Large intestine (tissue), 12 donors: Measurements from ENCODE around the gene ST3GAL2. TPM values are rescaled to one million over a fixed set of nuclear protein-coding genes. Genes with fewer than 3 reads are reported as not detected.

Experiments
- DNase-seq, 2 donors: peaks; one replicate each; pipeline versions ENCODE4 v3.0.0 to v3.0.0-alpha.2; 2013
- H3K27ac ChIP-seq: one replicate; pipeline ENCODE4 v1.5.1; 2013; ENCODE audit warnings: low read length
- H3K27me3 ChIP-seq: 2 replicates; pipeline ENCODE4 v1.6.1; 2013; ENCODE audit warnings: low read length; ENCODE audit not compliant: control insufficient read depth, insufficient read depth
- H3K36me3 ChIP-seq: 2 replicates; pipeline ENCODE4 v1.6.1; 2013; ENCODE audit warnings: low read length; ENCODE audit not compliant: control insufficient read depth, insufficient read depth
- H3K4me1 ChIP-seq: one replicate; pipeline ENCODE4 v1.6.1; 2013; ENCODE audit warnings: low read length; ENCODE audit not compliant: control insufficient read depth, insufficient read depth
- H3K4me3 ChIP-seq: one replicate; pipeline ENCODE4 v1.5.1; 2013; ENCODE audit warnings: low read length
- H3K9me3 ChIP-seq: one replicate; pipeline ENCODE4 v1.6.1; 2013; ENCODE audit warnings: mild to moderate bottlenecking, low read depth, low read length, moderate library complexity; ENCODE audit not compliant: control insufficient read depth
- WGBS: methylation state at CpG from one replicate; pipeline ENCODE4 v1.1.5; 2013; ENCODE audit warnings: low lambda C conversion rate; ENCODE audit not compliant: insufficient coverage; 5-methylcytosine and 5-hydroxymethylcytosine counted together
- long read RNA-seq, 11 donors: transcript quantifications; one replicate each; lab custom pipeline, GENCODE V29; 2026
- polyA plus RNA-seq: library from polyadenylated mRNA; unstranded; fragments of 120-200 nt; gene quantifications from one replicate; pipeline ENCODE4 v1.2.1, GENCODE V29; 2013

Gene ST3GAL2
- 19.7 TPM for polyA plus RNA-seq
- long read RNA-seq, donor 1, full-length matches to known transcripts = 4 of 4 reads
- long read RNA-seq, donor 1, partial matches to known transcripts = 0 of 4 reads
- long read RNA-seq, donor 1, other reads (novel, unspliced or antisense) = 0 of 4 reads
- long read RNA-seq, donor 2, full-length matches to known transcripts = 11 of 26 reads
- long read RNA-seq, donor 2, partial matches to known transcripts = 7 of 26 reads
- long read RNA-seq, donor 2, other reads (novel, unspliced or antisense) = 8 of 26 reads
- long read RNA-seq, donor 3 = 0 reads
- long read RNA-seq, donor 4, full-length matches to known transcripts = 1 of 6 reads
- long read RNA-seq, donor 4, partial matches to known transcripts = 5 of 6 reads
- long read RNA-seq, donor 4, other reads (novel, unspliced or antisense) = 0 of 6 reads
- long read RNA-seq, donor 5, full-length matches to known transcripts = 1 of 1 reads
- long read RNA-seq, donor 5, partial matches to known transcripts = 0 of 1 reads
- long read RNA-seq, donor 5, other reads (novel, unspliced or antisense) = 0 of 1 reads
- long read RNA-seq, donor 6, full-length matches to known transcripts = 12 of 17 reads
- long read RNA-seq, donor 6, partial matches to known transcripts = 5 of 17 reads
- long read RNA-seq, donor 6, other reads (novel, unspliced or antisense) = 0 of 17 reads
- long read RNA-seq, donor 7, full-length matches to known transcripts = 5 of 5 reads
- long read RNA-seq, donor 7, partial matches to known transcripts = 0 of 5 reads
- long read RNA-seq, donor 7, other reads (novel, unspliced or antisense) = 0 of 5 reads
- long read RNA-seq, donor 8, full-length matches to known transcripts = 2 of 132 reads
- long read RNA-seq, donor 8, partial matches to known transcripts = 124 of 132 reads
- long read RNA-seq, donor 8, other reads (novel, unspliced or antisense) = 6 of 132 reads
- long read RNA-seq, donor 9, full-length matches to known transcripts = 3 of 18 reads
- long read RNA-seq, donor 9, partial matches to known transcripts = 15 of 18 reads
- long read RNA-seq, donor 9, other reads (novel, unspliced or antisense) = 0 of 18 reads
- long read RNA-seq, donor 10, full-length matches to known transcripts = 9 of 30 reads
- long read RNA-seq, donor 10, partial matches to known transcripts = 21 of 30 reads
- long read RNA-seq, donor 10, other reads (novel, unspliced or antisense) = 0 of 30 reads
- long read RNA-seq, donor 11, full-length matches to known transcripts = 4 of 25 reads
- long read RNA-seq, donor 11, partial matches to known transcripts = 14 of 25 reads
- long read RNA-seq, donor 11, other reads (novel, unspliced or antisense) = 7 of 25 reads

GRCh38 chr16:70438969-70439862 lies at the start of gene ST3GAL2:
Gene ST3GAL2, minus strand, starts transcription at chr16:70439100. Its CDS starts 40,570 bp downstream, at chr16:70398530.
- no CpG with 5 or more reads among the region's 86 CpGs for WGBS
- DNase-seq = peak; percentile 95

GRCh38 chr16:70484867-70485266 lies 46.0 kb upstream of the ST3GAL2 start:
- H3K27ac ChIP-seq = no peak overlapping the region
- H3K4me3 ChIP-seq = no peak overlapping the region
- H3K36me3 ChIP-seq = peaks cover 76% of the 10 kb centered on the region
- no peaks in the 10 kb centered on the region for H3K27me3 ChIP-seq
- no peaks in the 10 kb centered on the region for H3K4me1 ChIP-seq
- WGBS = no CpG with 5 or more reads among the region's 2 CpGs
- no peak for DNase-seq
- no peaks in the 10 kb centered on the region for H3K9me3 ChIP-seq

More at GRCh38 chr16:70438969-70439862, at the start of gene ST3GAL2:
- H3K36me3 ChIP-seq = peaks cover 9% of the 10 kb centered on the region
- peak within 1 kb of the TSS; percentile 84 for H3K4me3 ChIP-seq
- H3K27ac ChIP-seq = peak within 1 kb of the TSS; percentile 73
- H3K9me3 ChIP-seq = no peaks in the 10 kb centered on the region
- H3K27me3 ChIP-seq = no peaks in the 10 kb centered on the region
- peaks cover 26% of the 10 kb centered on the region for H3K4me1 ChIP-seq

GRCh38 chr16:70483426-70483825 lies 44.5 kb upstream of the ST3GAL2 start:
- Histone ChIP-seq H3K27ac (no peak overlapping the region), H3K36me3 (peaks cover 80% of the 10 kb centered on the region), H3K27me3 (no peaks in the 10 kb centered on the region), H3K4me1 (no peaks in the 10 kb centered on the region), H3K9me3 (no peaks in the 10 kb centered on the region), H3K4me3 (no peak overlapping the region)
- no CpG with 5 or more reads among the region's 5 CpGs for WGBS
- DNase-seq = no peak

GRCh38 chr16:70482624-70483023 lies 43.7 kb upstream of the ST3GAL2 start:
- Histone ChIP-seq H3K4me3 (no peak overlapping the region), H3K4me1 (no peaks in the 10 kb centered on the region), H3K27me3 (no peaks in the 10 kb centered on the region), H3K9me3 (no peaks in the 10 kb centered on the region), H3K27ac (no peak overlapping the region), H3K36me3 (peaks cover 85% of the 10 kb centered on the region)
- DNase-seq = no peak
- 70% methylated on average over 1 of the region's 5 CpGs for WGBS

- Histone ChIP-seq H3K27ac (no peak overlapping the region), H3K9me3 (no peaks in the 10 kb centered on the region), H3K4me3 (no peak overlapping the region), H3K4me1 (no peaks in the 10 kb centered on the region), H3K27me3 (no peaks in the 10 kb centered on the region), H3K36me3 (peaks cover 83% of the 10 kb centered on the region)
- no CpG with 5 or more reads among the region's 7 CpGs for WGBS
- DNase-seq = no peak
Observed at GRCh38 chr16:70481929-70482536, 43.1 kb upstream of the ST3GAL2 start.

- no peak for DNase-seq
- Histone ChIP-seq H3K27ac (no peak overlapping the region), H3K36me3 (peaks cover 84% of the 10 kb centered on the region), H3K4me1 (no peaks in the 10 kb centered on the region), H3K4me3 (no peak overlapping the region), H3K9me3 (no peaks in the 10 kb centered on the region), H3K27me3 (no peaks in the 10 kb centered on the region)
- WGBS = no CpG with 5 or more reads among the region's 17 CpGs
Observed at GRCh38 chr16:70480127-70481105, 41.5 kb upstream of the ST3GAL2 start.

- DNase-seq = no peak
- WGBS = no CpG with 5 or more reads among the region's 10 CpGs
- Histone ChIP-seq H3K4me1 (no peaks in the 10 kb centered on the region), H3K9me3 (no peaks in the 10 kb centered on the region), H3K4me3 (no peak overlapping the region), H3K27me3 (no peaks in the 10 kb centered on the region), H3K27ac (no peak overlapping the region), H3K36me3 (peaks cover 89% of the 10 kb centered on the region)
Observed at GRCh38 chr16:70478912-70479341, 40.0 kb upstream of the ST3GAL2 start.

- no peak overlapping the region for H3K27ac ChIP-seq
- no peak for DNase-seq
- H3K36me3 ChIP-seq = peaks cover 89% of the 10 kb centered on the region
- no peaks in the 10 kb centered on the region for H3K27me3 ChIP-seq
- H3K4me1 ChIP-seq = no peaks in the 10 kb centered on the region
- H3K9me3 ChIP-seq = no peaks in the 10 kb centered on the region
- H3K4me3 ChIP-seq = no peak overlapping the region
- no CpG with 5 or more reads among the region's 8 CpGs for WGBS
Observed at GRCh38 chr16:70478169-70478568, 39.3 kb upstream of the ST3GAL2 start.
